ENCODE results near the gene GRM5. TPM values are rescaled to one million over a fixed set of nuclear protein-coding genes. Genes with fewer than 3 reads are reported as not detected.

GRM5 gene
- total RNA-seq, 1 experiment from 2014 or later, result not detected

- H3K36me3 ChIP-seq, result no peaks in the 10 kb centered on the region
- no peak overlapping the region for H3K4me3 ChIP-seq
- no peak for DNase-seq
- no peaks in the 10 kb centered on the region for H3K9me3 ChIP-seq
- no peaks in the 10 kb centered on the region for H3K27me3 ChIP-seq
These were observed 445.1 kb downstream of the GRM5 start for GRCh38 chr11:88620568-88621130.

- no peaks in the 10 kb centered on the region for H3K27me3 ChIP-seq
- no peak for DNase-seq
- H3K9me3 ChIP-seq, result no peaks in the 10 kb centered on the region
- H3K36me3 ChIP-seq, result no peaks in the 10 kb centered on the region
- no peak overlapping the region for H3K4me3 ChIP-seq
These were observed 446.0 kb downstream of the GRM5 start for GRCh38 chr11:88619656-88620385.

GRCh38 chr11:88619071-88619425 is 446.7 kb downstream of the GRM5 start:
- no peak for DNase-seq
- no peaks in the 10 kb centered on the region for H3K36me3 ChIP-seq
- no peaks in the 10 kb centered on the region for H3K9me3 ChIP-seq
- no peaks in the 10 kb centered on the region for H3K27me3 ChIP-seq
- H3K4me3 ChIP-seq, result no peak overlapping the region

GRCh38 chr11:88618327-88619070 is 447.3 kb downstream of the GRM5 start:
- no peaks in the 10 kb centered on the region for H3K9me3 ChIP-seq
- H3K36me3 ChIP-seq, result no peaks in the 10 kb centered on the region
- DNase-seq, result no peak
- no peak overlapping the region for H3K4me3 ChIP-seq
- H3K27me3 ChIP-seq, result no peaks in the 10 kb centered on the region

- H3K4me3 ChIP-seq, result no peak overlapping the region
- no peaks in the 10 kb centered on the region for H3K36me3 ChIP-seq
- no peaks in the 10 kb centered on the region for H3K27me3 ChIP-seq
- no peak for DNase-seq
- no peaks in the 10 kb centered on the region for H3K9me3 ChIP-seq
These were observed 448.6 kb downstream of the GRM5 start for GRCh38 chr11:88617226-88617625.

GRCh38 chr11:88604260-88604659 is 461.5 kb downstream of the GRM5 start:
- Histone ChIP-seq H3K27me3 (no peaks in the 10 kb centered on the region), H3K36me3 (no peaks in the 10 kb centered on the region), H3K9me3 (no peaks in the 10 kb centered on the region; the same call in 1 of the 2 replicates), H3K4me3 (no peak overlapping the region)
- DNase-seq, result no peak

GRCh38 chr11:88603091-88603867 is 462.5 kb downstream of the GRM5 start:
- Histone ChIP-seq H3K27me3 (no peaks in the 10 kb centered on the region), H3K4me3 (no peak overlapping the region), H3K36me3 (no peaks in the 10 kb centered on the region), H3K9me3 (no peaks in the 10 kb centered on the region; the same call in 1 of the 2 replicates)
- no peak for DNase-seq

- no peak overlapping the region for H3K4me3 ChIP-seq
- no peaks in the 10 kb centered on the region for H3K27me3 ChIP-seq
- H3K9me3 ChIP-seq, result no peaks in the 10 kb centered on the region
- H3K36me3 ChIP-seq, result no peaks in the 10 kb centered on the region
- DNase-seq, result no peak
These were observed 468.4 kb downstream of the GRM5 start for GRCh38 chr11:88597387-88597786.

- Histone ChIP-seq H3K36me3 (no peaks in the 10 kb centered on the region), H3K4me3 (no peak overlapping the region), H3K27me3 (no peaks in the 10 kb centered on the region), H3K9me3 (no peaks in the 10 kb centered on the region)
- no peak for DNase-seq
These were observed 469.0 kb downstream of the GRM5 start for GRCh38 chr11:88596786-88597185.

- Histone ChIP-seq H3K36me3 (no peaks in the 10 kb centered on the region), H3K9me3 (no peaks in the 10 kb centered on the region), H3K27me3 (no peaks in the 10 kb centered on the region), H3K4me3 (no peak overlapping the region)
- no peak for DNase-seq
These were observed 471.4 kb downstream of the GRM5 start for GRCh38 chr11:88594274-88594950.

- Histone ChIP-seq H3K4me3 (no peak overlapping the region), H3K9me3 (no peaks in the 10 kb centered on the region), H3K27me3 (no peaks in the 10 kb centered on the region; the same call in 1 of the 2 replicates), H3K36me3 (no peaks in the 10 kb centered on the region)
- DNase-seq, result no peak
These were observed 475.4 kb downstream of the GRM5 start for GRCh38 chr11:88590361-88590760.

GRCh38 chr11:88583251-88583650 is 482.5 kb downstream of the GRM5 start:
- H3K4me3 ChIP-seq, result no peak overlapping the region
- no peak for DNase-seq
- no peaks in the 10 kb centered on the region for H3K9me3 ChIP-seq
- no peaks in the 10 kb centered on the region; the same call in 1 of the 2 replicates for H3K27me3 ChIP-seq
- no peaks in the 10 kb centered on the region for H3K36me3 ChIP-seq

- Histone ChIP-seq H3K9me3 (no peaks in the 10 kb centered on the region), H3K4me3 (no peak overlapping the region), H3K27me3 (no peaks in the 10 kb centered on the region), H3K36me3 (no peaks in the 10 kb centered on the region)
- no peak for DNase-seq
These were observed 486.3 kb downstream of the GRM5 start for GRCh38 chr11:88579466-88579865.

GRCh38 chr11:88576741-88577140 is 489.0 kb downstream of the GRM5 start:
- no peaks in the 10 kb centered on the region for H3K9me3 ChIP-seq
- no peak overlapping the region for H3K4me3 ChIP-seq
- no peaks in the 10 kb centered on the region for H3K27me3 ChIP-seq
- no peaks in the 10 kb centered on the region for H3K36me3 ChIP-seq
- DNase-seq, result no peak

GRCh38 chr11:88575916-88576315 is 489.9 kb downstream of the GRM5 start:
- DNase-seq, result no peak
- Histone ChIP-seq H3K4me3 (no peak overlapping the region), H3K27me3 (no peaks in the 10 kb centered on the region), H3K36me3 (no peaks in the 10 kb centered on the region), H3K9me3 (no peaks in the 10 kb centered on the region)

GRCh38 chr11:88569342-88569741 is 496.4 kb downstream of the GRM5 start:
- Histone ChIP-seq H3K4me3 (no peak overlapping the region), H3K27me3 (no peaks in the 10 kb centered on the region), H3K9me3 (no peaks in the 10 kb centered on the region), H3K36me3 (no peaks in the 10 kb centered on the region)
- no peak for DNase-seq

- Histone ChIP-seq H3K27me3 (no peaks in the 10 kb centered on the region), H3K4me3 (no peak overlapping the region), H3K36me3 (no peaks in the 10 kb centered on the region), H3K9me3 (no peaks in the 10 kb centered on the region)
- DNase-seq, result no peak
These were observed 510.0 kb downstream of the GRM5 start for GRCh38 chr11:88555829-88556202.

All from MG63 (cell line).